ENCODE measurements around the gene PIGH.

GRCh38 chr14:67581643-67582042 is 18.4 kb downstream of the PIGH start:
- TF ChIP-seq EP300 (IDR thresholded peaks at IDR 0.05; ENCODE audit: low read depth) (no peak), CTCF (IDR thresholded peaks at IDR 0.05) (no peak), POLR2A (IDR thresholded peaks at IDR 0.05) (no peak), POLR2AphosphoS5 (IDR thresholded peaks at IDR 0.05) (no peak)

Measured in transverse colon (tissue), 4 donors.